IMR-90 (cell line): ENCODE results near the gene KCNJ10. TPM values are rescaled to one million over a fixed set of nuclear protein-coding genes. Genes with fewer than 3 reads are reported as not detected.

Experiments used
- ATAC-seq: fragments of 200-7000 bp; cut with Tn5 transposase; 2 replicates; pipeline ENCODE4 v1.9.1; 2020; ENCODE audit warnings: low read depth, mild to moderate bottlenecking, moderate library complexity
- BruUV-seq: library from RNA; stranded (reverse); fragments of 400-500 nt; replicated peaks from 2 replicates; lab custom pipeline; 2021; lab: Mats Ljungman, UMichigan
- CTCF ChIA-PET: fragments of 300-600 bp; formaldehyde crosslinking; extraction: SDS; loops from one replicate; lab custom pipeline; 2021; ENCODE audit warnings: antibody characterized with exemption; lab: Yijun Ruan, JAX
- POLR2A ChIA-PET: fragments of 300-600 bp; sonication (Branson Sonifier 250); formaldehyde crosslinking; loops from one replicate; lab custom pipeline; 2022; ENCODE audit warnings: antibody characterized with exemption; ENCODE audit not compliant: unreplicated experiment; lab: Charles Lee
- DNase-seq: peaks from one replicate; pipeline ENCODE4 v3.0.0; 2013
- H2AFZ ChIP-seq: replicated peaks from 2 replicates; pipeline ENCODE3; 2013; ENCODE audit warnings: low read length, mild to moderate bottlenecking; ENCODE audit not compliant: poor library complexity
- H2AK5ac ChIP-seq: 2 replicates; pipeline ENCODE4 v1.6.1; 2013; ENCODE audit warnings: low read depth, low read length, inconsistent platforms
- H2AK9ac ChIP-seq: replicated peaks from 2 replicates; pipeline ENCODE3; 2013; ENCODE audit warnings: mild to moderate bottlenecking, low read depth, low read length, moderate library complexity; ENCODE audit not compliant: poor library complexity
- H2BK120ac ChIP-seq: 2 replicates; pipeline ENCODE4 v1.6.1; 2013; ENCODE audit warnings: low read depth, low read length, inconsistent platforms
- H2BK15ac ChIP-seq: 3 replicates; pipeline ENCODE4 v1.6.1; 2013; ENCODE audit warnings: low read depth, low read length, inconsistent platforms
- H2BK20ac ChIP-seq: 2 replicates; pipeline ENCODE4 v1.6.1; 2013; ENCODE audit warnings: low read depth, mild to moderate bottlenecking, inconsistent platforms, low read length, moderate library complexity
- H2BK5ac ChIP-seq: 2 replicates; pipeline ENCODE4 v1.6.1; 2013; ENCODE audit warnings: mild to moderate bottlenecking, low read depth, low read length, inconsistent platforms; ENCODE audit not compliant: poor library complexity, severe bottlenecking
- H3K14ac ChIP-seq: replicated peaks from 2 replicates; pipeline ENCODE4 v1.6.1; 2013; ENCODE audit warnings: low read depth, low read length, inconsistent platforms
- H3K18ac ChIP-seq: 2 replicates; pipeline ENCODE4 v1.6.1; 2013; ENCODE audit warnings: low read depth, low read length, control low read depth
- H3K23ac ChIP-seq: 2 replicates; pipeline ENCODE4 v1.6.1; 2013; ENCODE audit warnings: low read depth, low read length, inconsistent platforms
- H3K27ac ChIP-seq: 2 replicates; pipeline ENCODE4 v1.5.1; 2013; ENCODE audit warnings: mild to moderate bottlenecking, control low read depth, low read length; ENCODE audit not compliant: insufficient read depth
- H3K27me3 ChIP-seq: 2 replicates; pipeline ENCODE4 v1.6.1; 2013; ENCODE audit warnings: low read length; ENCODE audit not compliant: control insufficient read depth, insufficient read depth
- H3K36me3 ChIP-seq: 2 replicates; pipeline ENCODE4 v1.6.1; 2013; ENCODE audit warnings: low read length, mixed read lengths; ENCODE audit not compliant: control insufficient read depth, insufficient read depth
- H3K4ac ChIP-seq: 2 replicates; pipeline ENCODE4 v1.6.1; 2013; ENCODE audit warnings: low read depth, low read length, inconsistent platforms
- H3K4me1 ChIP-seq: 2 replicates; pipeline ENCODE4 v1.6.1; 2013; ENCODE audit warnings: low read length, mixed read lengths; ENCODE audit not compliant: control insufficient read depth, insufficient read depth
- H3K4me2 ChIP-seq: 2 replicates; pipeline ENCODE4 v1.6.1; 2013; ENCODE audit warnings: low read depth, mild to moderate bottlenecking, control low read depth, low read length, moderate library complexity
- H3K4me3 ChIP-seq: 2 replicates; pipeline ENCODE4 v1.5.1; 2013; ENCODE audit warnings: low read depth, mild to moderate bottlenecking, control low read depth, low read length, moderate library complexity; ENCODE audit not compliant: insufficient read depth
- H3K56ac ChIP-seq: 2 replicates; pipeline ENCODE4 v1.6.1; 2013; ENCODE audit warnings: low read length, inconsistent platforms; ENCODE audit not compliant: insufficient read depth; ENCODE audit errors: extremely low read depth
- H3K79me1 ChIP-seq, 2 experiments: 2 replicates each; pipeline ENCODE4 v1.6.1; 2013; ENCODE audit warnings: low read length in 2 of 2, inconsistent platforms in 1 of 2, low read depth in 1 of 2
- H3K9ac ChIP-seq: 2 replicates; pipeline ENCODE4 v1.6.1; 2013; ENCODE audit warnings: low read depth, low read length, control low read depth
- H3K9me1 ChIP-seq: 2 replicates; pipeline ENCODE4 v1.6.1; 2013; ENCODE audit warnings: low read length, inconsistent platforms; ENCODE audit not compliant: insufficient read depth
- H3K9me3 ChIP-seq: 2 replicates; pipeline ENCODE4 v1.6.1; 2013; ENCODE audit warnings: low read length; ENCODE audit not compliant: control insufficient read depth, insufficient read depth
- H4K20me1 ChIP-seq: 2 replicates; pipeline ENCODE4 v1.6.1; 2013; ENCODE audit warnings: low read length, inconsistent platforms; ENCODE audit not compliant: insufficient read depth
- H4K5ac ChIP-seq: 2 replicates; pipeline ENCODE4 v1.6.1; 2013; ENCODE audit warnings: mild to moderate bottlenecking, low read depth, low read length, control low read depth
- H4K8ac ChIP-seq, 2 experiments: 2 replicates each; pipeline ENCODE4 v1.6.1; 2013; ENCODE audit warnings: low read depth in 2 of 2, low read length in 2 of 2, control low read depth in 1 of 2, inconsistent platforms in 1 of 2
- H4K91ac ChIP-seq: 2 replicates; pipeline ENCODE4 v1.6.1; 2013; ENCODE audit warnings: low read depth, low read length, inconsistent platforms; ENCODE audit not compliant: insufficient read depth
- BHLHE40 ChIP-seq: fragments of 150-350 bp; IDR thresholded peaks from 2 replicates; pipeline ENCODE4 v1.6.1; 2016; ENCODE audit warnings: mild to moderate bottlenecking, low read depth, low read length
- CHD1 ChIP-seq: IDR thresholded peaks from 2 replicates; pipeline ENCODE4 v1.6.1; 2012; ENCODE audit warnings: low read depth, low read length, improper control_type of control experiment
- CTCF ChIP-seq: conservative IDR thresholded peaks from 2 replicates; pipeline ENCODE4 v1.5.1; 2012; ENCODE audit warnings: mild to moderate bottlenecking, low read depth, low read length, improper control_type of control experiment
- FOS ChIP-seq: fragments of 150-350 bp; IDR thresholded peaks from 2 replicates; pipeline ENCODE4 v1.6.1; 2016; ENCODE audit warnings: low read depth, low read length
- MAFK ChIP-seq: IDR thresholded peaks from 2 replicates; pipeline ENCODE4 v1.6.1; 2012; ENCODE audit warnings: low read depth, low read length, improper control_type of control experiment
- MAZ ChIP-seq: IDR thresholded peaks from 2 replicates; pipeline ENCODE4 v1.6.1; 2012; ENCODE audit warnings: low read depth, mild to moderate bottlenecking, low read length, improper control_type of control experiment, moderate library complexity, borderline replicate concordance
- MXI1 ChIP-seq: IDR thresholded peaks from 2 replicates; pipeline ENCODE4 v1.6.1; 2012; ENCODE audit warnings: low read depth, mild to moderate bottlenecking, low read length, moderate library complexity, borderline replicate concordance
- NFE2L2 ChIP-seq: fragments of 150-350 bp; IDR thresholded peaks from 2 replicates; pipeline ENCODE4 v1.6.1; 2016; ENCODE audit warnings: low read depth, mild to moderate bottlenecking, low read length
- POLR2A ChIP-seq: IDR thresholded peaks from 2 replicates; pipeline ENCODE4 v1.6.1; 2012; ENCODE audit warnings: mild to moderate bottlenecking, low read depth, low read length
- RAD21 ChIP-seq: IDR thresholded peaks from 2 replicates; pipeline ENCODE4 v1.6.1; 2012; ENCODE audit warnings: low read length, improper control_type of control experiment
- RCOR1 ChIP-seq: IDR thresholded peaks from 2 replicates; pipeline ENCODE4 v1.6.1; 2012; ENCODE audit warnings: mild to moderate bottlenecking, low read length, improper control_type of control experiment; ENCODE audit not compliant: insufficient replicate concordance
- RFX5 ChIP-seq: IDR thresholded peaks from 2 replicates; pipeline ENCODE4 v1.8.0; 2012; ENCODE audit warnings: low read depth, mild to moderate bottlenecking, low read length, moderate library complexity
- SMC3 ChIP-seq: fragments of 150-350 bp; IDR thresholded peaks from 2 replicates; pipeline ENCODE4 v1.6.1; 2016; ENCODE audit warnings: low read depth, mild to moderate bottlenecking, antibody characterized with exemption, low read length, moderate library complexity
- WGBS, 2 experiments: methylation state at CpG; one replicate each; pipeline versions ENCODE4 v1.1.5 to v1.1.7; 2013; ENCODE audit warnings: missing lambda C conversion rate in 2 of 2; ENCODE audit not compliant: insufficient read length in 1 of 2; ENCODE audit errors: extremely low coverage in 2 of 2; 5-methylcytosine and 5-hydroxymethylcytosine counted together
- dilution Hi-C: fragments of 300-500 bp; cut with HindIII; formaldehyde crosslinking; loops from one replicate; pipeline ENCODE4 v1.14.3; 2018; ENCODE audit warnings: low sequenced_read_pairs; ENCODE audit not compliant: unreplicated experiment
- in situ Hi-C: fragments of 300-500 bp; cut with MboI; formaldehyde crosslinking; loops from 3 replicates; pipeline ENCODE4 v1.14.3; 2019; ENCODE audit warnings: low sequenced_read_pairs, inconsistent platforms, mixed read lengths
- intact Hi-C: fragments of 100-400 bp; cut with micrococcal nuclease; formaldehyde crosslinking; loops from 2 replicates; pipeline ENCODE4 v1.10.0; 2022
- polyA plus RNA-seq, 3 experiments: library from polyadenylated mRNA; depleted of rRNA; stranded (reverse); fragments of >200 nt; gene quantifications; 2 replicates each; pipeline ENCODE4 v1.2.3, GENCODE V29; 2012; ENCODE audit warnings: low replicate concordance in 1 of 3
- total RNA-seq: library from RNA; depleted of rRNA; stranded (reverse); fragments of >200 nt; gene quantifications from 2 replicates; pipeline ENCODE4 v1.2.3, GENCODE V29; 2012

Gene KCNJ10
- total and polyA plus RNA-seq, 2 of the 4 experiments (the other 2 are of a cell fraction), result not detected

- TF ChIP-seq SMC3, result peak; percentile 92
- peak; percentile 51; the same call in 1 of the 2 replicates for TF ChIP-seq BHLHE40
- no peak for TF ChIP-seq MAFK
These were observed 31.2 kb upstream of the KCNJ10 start (continued) for GRCh38 chr1:160101037-160101716.

GRCh38 chr1:160099716-160100375 lies 29.9 kb upstream of the KCNJ10 start:
- H3K79me1 ChIP-seq, result peaks cover 0 to 20% of the 10 kb centered on the region in 2 experiments; a peak in 3 of 4 replicates
- CTCF ChIA-PET, result interaction anchor here (0.6 to 3.2 kb wide), 4 partner anchors 114 to 152 kb away, joined by 3 to 25 read pairs (median 6); no protein-coding TSS in a partner anchor
- POLR2A ChIA-PET, result no interaction called here
- TF ChIP-seq CHD1, result no peak
- TF ChIP-seq RFX5, result no peak
- TF ChIP-seq SMC3, result no peak
- no peak for TF ChIP-seq MXI1
- TF ChIP-seq NFE2L2, result no peak
- TF ChIP-seq POLR2A, result no peak
- TF ChIP-seq MAFK, result no peak
- no peak for TF ChIP-seq BHLHE40
- no peak for TF ChIP-seq FOS
- TF ChIP-seq RAD21, result no peak
- no peak for TF ChIP-seq RCOR1
- no peak for TF ChIP-seq CTCF
- TF ChIP-seq MAZ, result no peak

More at GRCh38 chr1:160099716-160100375, 29.9 kb upstream of the KCNJ10 start:
- Histone ChIP-seq H4K8ac (no peak overlapping the region; a peak in 1 of 4 replicates), H2BK5ac (no peak overlapping the region), H3K9me3 (no peaks in the 10 kb centered on the region), H3K4me3 (no peak overlapping the region), H4K91ac (no peak overlapping the region), H2AFZ (peak overlapping the region; percentile 40), H4K20me1 (0 out of 2 replicates have a peak, but pooled peaks cover 5% of the 10 kb centered on the region), H2BK120ac (no peak overlapping the region), H3K18ac (no peak overlapping the region), H2BK20ac (no peak overlapping the region), H3K36me3 (no peaks in the 10 kb centered on the region), H3K4ac (no peak overlapping the region), H2AK9ac (no peak overlapping the region), H2BK15ac (no peak overlapping the region), H3K14ac (no peak overlapping the region), H3K4me1 (peaks cover 17% of the 10 kb centered on the region), H3K56ac (no peak overlapping the region), H3K27ac (no peak overlapping the region), H3K27me3 (no peaks in the 10 kb centered on the region; the same call in 1 of the 2 replicates), H2AK5ac (no peak overlapping the region), H3K9me1 (no peaks in the 10 kb centered on the region), H3K9ac (no peak overlapping the region), H3K23ac (no peak overlapping the region), H3K4me2 (no peak overlapping the region), H4K5ac (no peak overlapping the region)
- intact Hi-C loops (no loop called here), dilution Hi-C loops (loop anchor here (10.0 kb wide), 1 partner anchor 115 kb away; no protein-coding TSS in a partner anchor), in situ Hi-C loops (loop anchor here (10.0 kb wide), 1 partner anchor 255 kb away; no protein-coding TSS in a partner anchor)
- ATAC-seq, result no peak
- no peak for DNase-seq
- BruUV-seq, result no TSS peak
- no CpG with 5 or more reads among the region's 2 CpGs for WGBS, 2 experiments
